ENCODE data around the gene TIGIT. TPM values are rescaled to one million over a fixed set of nuclear protein-coding genes. Genes with fewer than 3 reads are reported as not detected.

Gene TIGIT
- total RNA-seq, 2 donors from 2014 or later, result 0.37 to 0.40 TPM

- Histone ChIP-seq H3K36me3 (no peaks in the 10 kb centered on the region), H3K4me3 (no peak overlapping the region), H3K27me3 (no peaks in the 10 kb centered on the region), H3K27ac (no peak overlapping the region), H3K4me1 (no peaks in the 10 kb centered on the region), H3K9ac (ENCODE audit: low read depth in 2 of 2, low read length in 2 of 2) (no peak overlapping the region), H3K9me3 (no peaks in the 10 kb centered on the region)
- no peak for TF ChIP-seq CTCF (IDR thresholded peaks at IDR 0.05)
- intact Hi-C loops (cut with DNase I), result no loop called here
- DNase-seq, result no peak
Observed at GRCh38 chr3:114331710-114332109, 37.9 kb downstream of the TIGIT start.

- H3K36me3 ChIP-seq, result no peaks in the 10 kb centered on the region
- no peak for TF ChIP-seq CTCF (IDR thresholded peaks at IDR 0.05)
- H3K9me3 ChIP-seq, result no peaks in the 10 kb centered on the region
- no peaks in the 10 kb centered on the region for H3K27me3 ChIP-seq
- DNase-seq, result no peak
- intact Hi-C loops (cut with DNase I), result no loop called here
- no peak overlapping the region for H3K9ac ChIP-seq (ENCODE audit: low read depth in 2 of 2, low read length in 2 of 2)
- no peak overlapping the region for H3K27ac ChIP-seq
- no peak overlapping the region for H3K4me3 ChIP-seq
- no peaks in the 10 kb centered on the region for H3K4me1 ChIP-seq
Observed at GRCh38 chr3:114332342-114333179, 38.7 kb downstream of the TIGIT start.

GRCh38 chr3:114333180-114333922, 39.5 kb downstream of the TIGIT start:
- intact Hi-C loops (cut with DNase I), result no loop called here

GRCh38 chr3:114333923-114334240, 40.1 kb downstream of the TIGIT start:
- no peak for TF ChIP-seq CTCF (IDR thresholded peaks at IDR 0.05)

More at GRCh38 chr3:114333180-114333922, 39.5 kb downstream of the TIGIT start:
- no peak for DNase-seq
- Histone ChIP-seq H3K27me3 (no peaks in the 10 kb centered on the region), H3K9ac (ENCODE audit: low read depth in 2 of 2, low read length in 2 of 2) (no peak overlapping the region), H3K9me3 (no peaks in the 10 kb centered on the region), H3K4me1 (no peaks in the 10 kb centered on the region), H3K4me3 (no peak overlapping the region), H3K36me3 (no peaks in the 10 kb centered on the region), H3K27ac (no peak overlapping the region)
- no peak for TF ChIP-seq CTCF (IDR thresholded peaks at IDR 0.05)

GRCh38 chr3:114336122-114336697, 42.4 kb downstream of the TIGIT start:
- Histone ChIP-seq H3K27ac (no peak overlapping the region), H3K9ac (ENCODE audit: low read depth in 2 of 2, low read length in 2 of 2) (no peak overlapping the region), H3K4me1 (no peaks in the 10 kb centered on the region), H3K4me3 (no peak overlapping the region), H3K9me3 (no peaks in the 10 kb centered on the region), H3K27me3 (no peaks in the 10 kb centered on the region), H3K36me3 (no peaks in the 10 kb centered on the region)
- intact Hi-C loops (cut with DNase I), result no loop called here
- DNase-seq, result no peak
- TF ChIP-seq CTCF (IDR thresholded peaks at IDR 0.05), result peak; percentile 22

More at GRCh38 chr3:114333923-114334240, 40.1 kb downstream of the TIGIT start:
- DNase-seq, result no peak
- H3K9me3 ChIP-seq, result no peaks in the 10 kb centered on the region
- H3K4me3 ChIP-seq, result no peak overlapping the region
- no peak overlapping the region for H3K27ac ChIP-seq
- H3K9ac ChIP-seq (ENCODE audit: low read depth in 2 of 2, low read length in 2 of 2), result no peak overlapping the region
- no peaks in the 10 kb centered on the region for H3K36me3 ChIP-seq
- H3K27me3 ChIP-seq, result no peaks in the 10 kb centered on the region
- intact Hi-C loops (cut with DNase I), result no loop called here
- no peaks in the 10 kb centered on the region for H3K4me1 ChIP-seq
